ENCODE results near the gene SLAMF7.

SLAMF7 gene

GRCh38 chr1:160750608-160751007, 11.6 kb downstream of the SLAMF7 start:
- H3K4me3 ChIP-seq (ENCODE audit: control insufficient read depth, low read depth, low read length), result no peak overlapping the region
- TF ChIP-seq CTCF (conservative IDR thresholded peaks at IDR 0.05; ENCODE audit: control insufficient read depth, insufficient read depth, low read depth, low read length), result no peak
- no peak for DNase-seq (ENCODE audit: low read depth)

- H3K4me3 ChIP-seq (ENCODE audit: control insufficient read depth, low read depth, low read length), result no peak overlapping the region
- TF ChIP-seq CTCF (conservative IDR thresholded peaks at IDR 0.05; ENCODE audit: control insufficient read depth, insufficient read depth, low read depth, low read length), result no peak
- no peak for DNase-seq (ENCODE audit: low read depth)
Observed at GRCh38 chr1:160752406-160752805, 13.4 kb downstream of the SLAMF7 start.

- no peak overlapping the region for H3K4me3 ChIP-seq (ENCODE audit: control insufficient read depth, low read depth, low read length)
- TF ChIP-seq CTCF (conservative IDR thresholded peaks at IDR 0.05; ENCODE audit: control insufficient read depth, insufficient read depth, low read depth, low read length), result no peak
- no peak for DNase-seq (ENCODE audit: low read depth)
Observed at GRCh38 chr1:160752924-160753323, 13.9 kb downstream of the SLAMF7 start.

- TF ChIP-seq CTCF (conservative IDR thresholded peaks at IDR 0.05; ENCODE audit: control insufficient read depth, insufficient read depth, low read depth, low read length), result no peak
- DNase-seq (ENCODE audit: low read depth), result no peak
- H3K4me3 ChIP-seq (ENCODE audit: control insufficient read depth, low read depth, low read length), result no peak overlapping the region
Observed at GRCh38 chr1:160753594-160753993, 14.5 kb downstream of the SLAMF7 start.

- no peak for DNase-seq (ENCODE audit: low read depth)
- H3K4me3 ChIP-seq (ENCODE audit: control insufficient read depth, low read depth, low read length), result no peak overlapping the region
- no peak for TF ChIP-seq CTCF (conservative IDR thresholded peaks at IDR 0.05; ENCODE audit: control insufficient read depth, insufficient read depth, low read depth, low read length)
Observed at GRCh38 chr1:160755461-160755860, 16.4 kb downstream of the SLAMF7 start.

GRCh38 chr1:160755911-160756848, 17.1 kb downstream of the SLAMF7 start:
- H3K4me3 ChIP-seq (ENCODE audit: control insufficient read depth, low read depth, low read length), result no peak overlapping the region

More at GRCh38 chr1:160755911-160756848, 17.1 kb downstream of the SLAMF7 start:
- TF ChIP-seq CTCF (conservative IDR thresholded peaks at IDR 0.05; ENCODE audit: control insufficient read depth, insufficient read depth, low read depth, low read length), result no peak
- no peak for DNase-seq (ENCODE audit: low read depth)
